GM18909 (cell line): ENCODE measurements around the gene KCTD5.

Source experiments
- ATAC-seq: cut with Tn5 transposase; IDR thresholded peaks from one replicate; pipeline ENCODE4 v1.9.1; 2021; ENCODE audit warnings: mild to moderate bottlenecking; ENCODE audit not compliant: unreplicated experiment, poor library complexity

KCTD5 gene

GRCh38 chr16:2745116-2745890 lies 63.0 kb downstream of the KCTD5 start:
- no peak for ATAC-seq

GRCh38 chr16:2745961-2746360 lies 63.6 kb downstream of the KCTD5 start:
- ATAC-seq, result no peak

- no peak for ATAC-seq
Measured at GRCh38 chr16:2748757-2749455, 66.6 kb downstream of the KCTD5 start.

GRCh38 chr16:2749476-2749875 lies 67.2 kb downstream of the KCTD5 start:
- no peak for ATAC-seq

- ATAC-seq, result no peak
Measured at GRCh38 chr16:2749936-2750335, 67.6 kb downstream of the KCTD5 start.

- ATAC-seq, result peak; percentile 29
Measured at GRCh38 chr16:2751577-2752034, 69.3 kb downstream of the KCTD5 start.

GRCh38 chr16:2752035-2752849 lies 69.9 kb downstream of the KCTD5 start, which contains the start of gene SRRM2:
SRRM2 (plus strand) TSS chr16:2752638; CDS start chr16:2756365, 3,727 bp downstream.
- ATAC-seq, result peak; percentile 87

GRCh38 chr16:2752850-2753732 lies 70.8 kb downstream of the KCTD5 start:
- ATAC-seq, result peak; percentile 45

GRCh38 chr16:2753733-2754020 lies 71.4 kb downstream of the KCTD5 start:
- no peak for ATAC-seq

- no peak for ATAC-seq
Measured at GRCh38 chr16:2755158-2755557, 72.8 kb downstream of the KCTD5 start.

GRCh38 chr16:2756288-2757015 lies 74.1 kb downstream of the KCTD5 start:
- no peak for ATAC-seq

- no peak for ATAC-seq
Measured at GRCh38 chr16:2757344-2757743, 75.0 kb downstream of the KCTD5 start.
